Measurements from ENCODE around the gene SLC35E3. TPM values are rescaled to one million over a fixed set of nuclear protein-coding genes. Genes with fewer than 3 reads are reported as not detected.

SLC35E3 gene
- total and polyA plus RNA-seq, 2 experiments from 2014 or later: 5.5 to 13.8 TPM

GRCh38 chr12:68772714-68773113, 26.7 kb downstream of the SLC35E3 start:
- no peaks in the 10 kb centered on the region for H3K79me2 ChIP-seq (replicated peaks; ENCODE audit: insufficient read depth)
- no peaks in the 10 kb centered on the region for H3K36me3 ChIP-seq (ENCODE audit: insufficient read depth)
- no peak overlapping the region for H3K4me2 ChIP-seq
- no peaks in the 10 kb centered on the region for H3F3A ChIP-seq (replicated peaks; ENCODE audit: low read depth)
- no peak overlapping the region for H3K27ac ChIP-seq (ENCODE audit: low read depth)
- ATAC-seq: no peak
- Mint-ChIP-seq H3K27me3 (ENCODE audit: insufficient read depth, low read depth, poor library complexity) (peaks cover 4% of the 10 kb centered on the region), H3K4me3 (no peak overlapping the region), H3K36me3 (ENCODE audit: low read depth) (no peaks in the 10 kb centered on the region; the same call in 2 of the 3 replicates), H3K9me3 (no peaks in the 10 kb centered on the region), H3K4me1 (no peaks in the 10 kb centered on the region), H3K27ac (no peak overlapping the region)
- no peak overlapping the region for H3K4me3 ChIP-seq
- no peaks in the 10 kb centered on the region for H3K27me3 ChIP-seq (ENCODE audit: insufficient read depth)
- H4K20me1 ChIP-seq (replicated peaks; ENCODE audit: insufficient read depth): no peaks in the 10 kb centered on the region
- DNase-seq (ENCODE audit: low spot score): no peak
- TF ChIP-seq ZNF331 (CRISPR knock-in tag; IDR thresholded peaks at IDR 0.05; ENCODE audit: low read depth) (no peak), EZH2 (IDR thresholded peaks at IDR 0.05; ENCODE audit: low read depth, unreplicated experiment) (no peak), REST (IDR thresholded peaks at IDR 0.05; ENCODE audit: unreplicated experiment) (no peak), ZNF462 (CRISPR knock-in tag; IDR thresholded peaks at IDR 0.05) (no peak), POLR2AphosphoS5 (IDR thresholded peaks at IDR 0.05; ENCODE audit: low read depth) (no peak), STAT1 (IDR thresholded peaks at IDR 0.05; ENCODE audit: unreplicated experiment) (no peak)
- no peaks in the 10 kb centered on the region for H3K9me2 ChIP-seq (ENCODE audit: insufficient read depth)
- H3K4me1 ChIP-seq (ENCODE audit: insufficient read depth): no peaks in the 10 kb centered on the region
- H2AFZ ChIP-seq: no peak overlapping the region

All from GM23338 (cell line).